ENCODE results near the gene MSH6.

The MSH6 gene

DNA sequence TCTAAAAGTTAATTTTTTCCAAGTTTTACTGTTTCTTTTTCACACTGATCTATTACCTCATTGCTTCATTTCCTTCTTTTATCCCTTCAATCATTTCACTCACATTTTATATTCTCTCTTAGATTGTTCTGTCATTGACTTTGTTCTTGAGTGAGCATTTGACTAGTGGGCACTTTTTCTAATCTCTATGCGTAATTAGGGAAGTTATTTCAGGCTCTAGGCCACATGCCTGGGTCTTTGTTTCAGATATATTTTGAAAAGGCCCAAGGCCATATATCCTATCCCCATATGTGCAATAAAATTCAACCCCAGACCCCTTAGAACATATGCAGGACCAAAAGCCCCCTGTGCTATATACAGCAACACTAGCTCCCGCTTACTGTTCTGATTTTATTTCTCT, 61.2 kb downstream of the MSH6 start:
- DNase-seq, result no peak

DNA sequence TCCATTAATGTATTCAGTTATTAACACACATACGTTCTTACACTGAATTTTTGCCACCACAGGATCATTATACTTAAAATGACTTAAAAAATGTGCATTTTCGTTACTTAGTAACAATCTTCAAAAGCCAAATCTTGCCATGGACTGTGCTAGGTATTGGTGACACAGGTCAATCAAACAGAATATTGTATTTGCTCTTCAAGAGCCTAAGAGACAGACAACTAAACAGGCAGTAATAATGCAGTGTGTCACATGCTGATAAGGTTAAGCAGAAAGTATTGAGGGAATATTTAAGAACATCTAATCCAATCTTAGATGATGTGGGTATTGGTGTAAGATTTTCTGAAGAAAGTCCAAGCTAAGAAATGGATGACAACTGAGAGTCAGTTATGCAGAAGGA, 66.4 kb downstream of the MSH6 start:
- no peak for DNase-seq

DNA sequence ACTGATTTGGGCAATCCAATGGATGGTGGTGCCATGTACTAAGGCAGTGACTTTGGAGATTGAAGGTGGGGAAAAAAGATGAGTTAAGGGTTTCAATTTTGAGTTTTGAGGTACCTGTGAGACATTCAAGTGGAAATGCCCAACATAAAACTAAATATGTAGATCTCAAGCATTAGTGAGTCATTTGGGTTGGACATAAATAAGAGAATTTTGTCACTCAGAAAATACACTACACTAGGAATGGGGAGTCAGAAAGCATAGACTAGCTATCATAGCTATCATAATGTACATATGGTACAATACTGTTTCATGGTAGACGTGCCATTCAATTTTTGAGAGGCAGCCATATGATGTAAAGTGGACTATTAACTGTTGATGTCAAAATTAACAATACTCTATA, 67.3 kb downstream of the MSH6 start:
- no peak for DNase-seq

DNA sequence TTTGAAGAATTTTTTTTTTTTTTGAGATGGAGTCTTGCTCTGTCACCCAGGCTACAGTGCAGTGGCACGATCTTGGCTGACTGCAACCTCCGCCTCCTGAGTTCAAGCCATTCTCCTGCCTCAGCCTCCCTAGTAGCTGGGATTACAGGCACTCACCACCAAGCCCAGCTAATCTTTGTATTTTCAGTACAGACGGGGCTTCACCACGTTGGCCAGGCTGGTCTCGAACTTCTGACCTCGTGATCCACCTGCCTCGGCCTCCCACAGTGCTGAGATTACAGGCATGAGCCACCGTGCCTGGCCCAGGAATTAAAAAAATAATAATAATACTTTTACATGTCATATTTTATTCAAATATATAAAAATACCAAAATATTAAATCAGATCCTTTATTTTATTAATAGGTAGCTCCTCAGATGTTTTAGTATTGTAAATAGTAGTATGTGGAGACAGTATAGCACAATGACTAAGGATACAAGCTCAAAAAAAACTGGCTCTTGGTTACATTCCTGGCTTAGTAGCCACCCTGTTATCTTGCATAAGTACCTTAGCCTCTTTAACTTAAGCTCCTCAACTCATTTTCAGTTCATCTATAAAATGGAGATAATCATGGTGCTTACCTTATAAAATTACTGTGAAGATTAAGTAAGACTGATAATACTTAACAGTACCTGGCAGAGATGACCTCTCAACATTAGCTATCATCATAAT, 70.3 kb downstream of the MSH6 start:
- DNase-seq, result peak; percentile 41
